KOPT-K1 (cell line): ENCODE measurements around the gene RPP25.
"Not testable (repeated sequence)": the region's sequence is repeated elsewhere in the genome, so short reads cannot be mapped to it uniquely, and the experiment has no call there.

ENCODE experiments used
- H3K27ac ChIP-seq: fragments of 200-600 bp; sonication (generic); 2 replicates; pipeline ENCODE4 v1.5.1; 2016; ENCODE audit warnings: antibody characterized with exemption, mild to moderate bottlenecking, low read depth, low read length; ENCODE audit not compliant: poor library complexity, severe bottlenecking
- H3K36me3 ChIP-seq: fragments of 200-600 bp; sonication (generic); 2 replicates; pipeline ENCODE4 v1.5.1; 2017; ENCODE audit warnings: antibody characterized with exemption, mild to moderate bottlenecking, low read length, moderate library complexity; ENCODE audit not compliant: insufficient read depth
- H3K9me3 ChIP-seq: fragments of 200-600 bp; sonication (generic); 2 replicates; pipeline ENCODE4 v1.5.1; 2017; ENCODE audit warnings: antibody characterized with exemption, low read length, mild to moderate bottlenecking; ENCODE audit not compliant: insufficient read depth, poor library complexity, severe bottlenecking

The RPP25 gene

GRCh38 chr15:74955796-74956647, 550 bp downstream of the RPP25 start:
- Histone ChIP-seq H3K9me3 (no peaks in the 10 kb centered on the region), H3K27ac (no peak overlapping the region), H3K36me3 (no peaks in the 10 kb centered on the region)

GRCh38 chr15:74955017-74955416, 1.6 kb downstream of the RPP25 start:
- no peaks in the 10 kb centered on the region for H3K36me3 ChIP-seq
- H3K9me3 ChIP-seq, result no peaks in the 10 kb centered on the region
- no peak overlapping the region for H3K27ac ChIP-seq

- no peaks in the 10 kb centered on the region for H3K9me3 ChIP-seq
- H3K27ac ChIP-seq, result no peak overlapping the region
These were observed 2.1 kb downstream of the RPP25 start for GRCh38 chr15:74954515-74954914.

GRCh38 chr15:74951006-74951405, 5.6 kb downstream of the RPP25 start:
- Histone ChIP-seq H3K27ac (no peak overlapping the region), H3K9me3 (no peaks in the 10 kb centered on the region), H3K36me3 (no peaks in the 10 kb centered on the region)

More at GRCh38 chr15:74954515-74954914, 2.1 kb downstream of the RPP25 start:
- no peaks in the 10 kb centered on the region for H3K36me3 ChIP-seq

- Histone ChIP-seq H3K27ac (no peak overlapping the region), H3K9me3 (no peaks in the 10 kb centered on the region), H3K36me3 (no peaks in the 10 kb centered on the region)
These were observed 6.3 kb downstream of the RPP25 start for GRCh38 chr15:74950078-74950908.

GRCh38 chr15:74937590-74938371, 18.8 kb downstream of the RPP25 start, which contains the start of gene COX5A:
Gene COX5A, minus strand, starts transcription at chr15:74938073. Its CDS starts 59 bp downstream, at chr15:74938014.
- Histone ChIP-seq H3K36me3 (peaks cover 19% of the 10 kb centered on the region; the same call in 1 of the 2 replicates), H3K27ac (peak within 1 kb of the TSS; percentile 89), H3K9me3 (no peaks in the 10 kb centered on the region)

- Histone ChIP-seq H3K27ac (peak overlapping the region; percentile 89), H3K9me3 (no peaks in the 10 kb centered on the region), H3K36me3 (peaks cover 20% of the 10 kb centered on the region)
These were observed 19.3 kb downstream of the RPP25 start for GRCh38 chr15:74937272-74937589.

- H3K27ac ChIP-seq, H3K9me3 ChIP-seq: not testable (repeated sequence)
- peaks cover 39% of the 10 kb centered on the region for H3K36me3 ChIP-seq
These were observed 21.4 kb downstream of the RPP25 start for GRCh38 chr15:74935193-74935592.

- Histone ChIP-seq H3K9me3 (no peaks in the 10 kb centered on the region), H3K27ac (no peak overlapping the region), H3K36me3 (peaks cover 55% of the 10 kb centered on the region)
These were observed 23.0 kb downstream of the RPP25 start for GRCh38 chr15:74933573-74933972.

- Histone ChIP-seq H3K36me3 (peaks cover 79% of the 10 kb centered on the region), H3K27ac (no peak overlapping the region), H3K9me3 (no peaks in the 10 kb centered on the region)
These were observed 27.8 kb downstream of the RPP25 start for GRCh38 chr15:74928771-74929198.

- Histone ChIP-seq H3K36me3 (peaks cover 91% of the 10 kb centered on the region), H3K9me3 (no peaks in the 10 kb centered on the region), H3K27ac (no peak overlapping the region)
These were observed 32.0 kb downstream of the RPP25 start for GRCh38 chr15:74924525-74924924.

- Histone ChIP-seq H3K9me3 (no peaks in the 10 kb centered on the region), H3K27ac (no peak overlapping the region), H3K36me3 (peaks cover 96% of the 10 kb centered on the region)
These were observed 36.1 kb downstream of the RPP25 start for GRCh38 chr15:74920456-74920855.

GRCh38 chr15:74917676-74918075, 38.9 kb downstream of the RPP25 start:
- no peaks in the 10 kb centered on the region for H3K9me3 ChIP-seq
- H3K27ac ChIP-seq, result no peak overlapping the region
- peaks cover 92% of the 10 kb centered on the region for H3K36me3 ChIP-seq

- H3K27ac ChIP-seq, H3K9me3 ChIP-seq: not testable (repeated sequence)
- H3K36me3 ChIP-seq, result peaks cover 82% of the 10 kb centered on the region
These were observed 42.8 kb downstream of the RPP25 start for GRCh38 chr15:74913799-74914198.

GRCh38 chr15:74913041-74913440, 43.5 kb downstream of the RPP25 start:
- Histone ChIP-seq H3K27ac (no peak overlapping the region), H3K9me3 (no peaks in the 10 kb centered on the region), H3K36me3 (peaks cover 74% of the 10 kb centered on the region)
